Measurements from ENCODE around the gene AP5M1. TPM values are rescaled to one million over a fixed set of nuclear protein-coding genes. Genes with fewer than 3 reads are reported as not detected.

AP5M1 gene
- total and polyA plus RNA-seq, 9 donors, result 22.9 to 36.1 (median 32.1) TPM

DNA sequence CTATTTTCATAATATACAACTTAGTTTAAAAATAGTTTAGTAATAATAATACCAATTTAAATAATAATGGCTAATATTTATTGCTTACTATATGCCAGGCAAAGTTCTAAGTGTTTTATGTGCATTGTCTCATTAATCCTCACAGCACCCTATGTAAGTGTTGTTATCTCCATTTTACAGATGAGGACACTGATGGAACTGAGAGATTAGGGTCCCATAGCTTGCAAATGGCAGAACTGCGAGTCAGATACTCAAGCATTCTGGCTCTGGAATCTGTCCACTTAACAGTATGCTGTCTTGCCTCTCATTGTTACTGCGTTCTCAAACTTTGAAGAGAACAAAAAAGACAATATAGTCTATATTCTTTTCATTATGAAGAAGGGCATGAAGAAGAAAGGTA lies 19.0 kb downstream of the AP5M1 start:
- H3K4me3 ChIP-seq (ENCODE audit: low read length), result no peak overlapping the region

DNA sequence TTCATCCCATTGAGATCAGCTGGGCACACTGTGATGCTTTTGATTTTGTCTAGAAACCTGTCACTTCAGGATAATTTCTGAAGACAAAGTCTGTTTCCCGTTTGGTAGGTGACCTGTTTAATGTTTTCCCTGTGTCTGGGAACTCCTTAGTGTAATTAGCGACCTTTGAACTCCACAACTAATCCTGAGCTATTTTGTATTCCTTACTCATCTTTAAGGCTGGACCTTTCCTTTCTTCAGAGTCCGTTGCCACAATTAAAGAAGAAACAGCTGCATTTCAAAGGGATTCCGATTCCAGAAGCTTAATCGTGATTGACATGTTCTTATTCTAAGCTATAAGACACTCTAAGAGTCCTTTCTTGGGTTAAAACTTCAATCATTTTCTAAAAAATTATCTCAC lies 22.0 kb downstream of the AP5M1 start:
- H3K27ac ChIP-seq (ENCODE audit: low read length), result no peak overlapping the region
- 47% methylated on average over 2 of the region's 5 CpGs for WGBS (ENCODE audit: insufficient coverage)
- H3K9me3 ChIP-seq (replicated peaks; ENCODE audit: control insufficient read depth, low read depth, low read length), result no peaks in the 10 kb centered on the region
- no peaks in the 10 kb centered on the region for H3K4me1 ChIP-seq (ENCODE audit: control insufficient read depth, insufficient read depth, low read length)
- DNase-seq, result no peak
- no peaks in the 10 kb centered on the region for H3K27me3 ChIP-seq (ENCODE audit: control insufficient read depth, insufficient read depth, low read length)
- H3K4me3 ChIP-seq (ENCODE audit: low read length), result no peak overlapping the region
- H3K36me3 ChIP-seq (ENCODE audit: control insufficient read depth, insufficient read depth, low read length), result peaks cover 3% of the 10 kb centered on the region

More for the DNA sequence above, 19.0 kb downstream of the AP5M1 start:
- peaks cover 13% of the 10 kb centered on the region for H3K36me3 ChIP-seq (ENCODE audit: control insufficient read depth, insufficient read depth, low read length)
- no peaks in the 10 kb centered on the region for H3K9me3 ChIP-seq (replicated peaks; ENCODE audit: control insufficient read depth, low read depth, low read length)
- no peaks in the 10 kb centered on the region for H3K4me1 ChIP-seq (ENCODE audit: control insufficient read depth, insufficient read depth, low read length)
- no peak for DNase-seq
- no CpG with 5 or more reads among the region's 2 CpGs for WGBS (ENCODE audit: insufficient coverage)
- H3K27me3 ChIP-seq (ENCODE audit: control insufficient read depth, insufficient read depth, low read length), result no peaks in the 10 kb centered on the region
- H3K27ac ChIP-seq (ENCODE audit: low read length), result no peak overlapping the region

DNA sequence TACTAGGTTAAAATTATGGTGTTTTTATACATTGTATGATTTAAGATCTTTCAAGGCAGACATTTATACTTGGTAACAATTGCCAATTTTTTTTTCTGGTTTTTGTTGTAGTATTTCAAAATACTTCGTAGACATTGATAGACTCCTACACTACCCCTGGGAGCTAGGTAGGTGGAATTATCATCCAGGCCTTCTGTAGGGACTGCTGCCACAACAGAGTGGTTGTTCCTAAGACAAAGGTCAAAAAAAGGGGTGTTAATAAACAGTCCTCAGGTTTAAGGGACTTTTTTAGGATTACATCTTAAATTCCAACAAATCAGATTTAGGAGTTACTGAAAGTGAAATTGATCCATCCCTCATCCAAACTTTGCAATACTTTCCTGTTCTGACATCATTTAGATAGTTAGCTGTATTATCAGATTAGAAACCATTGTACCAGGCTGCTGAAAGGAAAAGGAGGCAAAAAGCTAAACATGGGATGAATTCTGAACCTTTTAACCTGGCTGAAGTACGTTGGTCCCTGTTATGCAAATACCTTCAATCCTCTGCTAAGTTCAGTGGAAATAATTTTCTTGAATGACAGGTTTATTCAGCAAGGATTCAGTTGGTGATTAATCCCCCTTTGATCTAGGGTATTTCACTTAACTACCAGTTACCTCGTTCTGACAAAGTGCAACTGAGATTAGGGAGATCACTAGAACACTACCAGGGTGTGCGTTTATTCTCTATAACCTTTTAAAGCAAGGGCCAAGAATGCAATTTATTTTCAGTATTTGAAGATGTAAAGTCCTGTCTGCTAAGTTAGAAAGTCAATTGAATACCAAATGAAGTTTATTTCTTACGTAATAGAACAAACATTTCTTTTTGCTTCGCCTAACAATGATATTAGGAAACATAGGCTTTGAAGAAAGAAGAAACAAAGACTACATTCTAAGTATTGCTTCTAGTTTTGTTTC lies 23.2 kb downstream of the AP5M1 start:
- no CpG with 5 or more reads among the region's 6 CpGs for WGBS (ENCODE audit: insufficient coverage)
- H3K36me3 ChIP-seq (ENCODE audit: control insufficient read depth, insufficient read depth, low read length), result peaks cover 3% of the 10 kb centered on the region
- H3K27ac ChIP-seq (ENCODE audit: low read length), result no peak overlapping the region
- no peaks in the 10 kb centered on the region for H3K27me3 ChIP-seq (ENCODE audit: control insufficient read depth, insufficient read depth, low read length)
- H3K9me3 ChIP-seq (replicated peaks; ENCODE audit: control insufficient read depth, low read depth, low read length), result no peaks in the 10 kb centered on the region
- no peak overlapping the region for H3K4me3 ChIP-seq (ENCODE audit: low read length)
- DNase-seq, result no peak
- no peaks in the 10 kb centered on the region for H3K4me1 ChIP-seq (ENCODE audit: control insufficient read depth, insufficient read depth, low read length)

DNA sequence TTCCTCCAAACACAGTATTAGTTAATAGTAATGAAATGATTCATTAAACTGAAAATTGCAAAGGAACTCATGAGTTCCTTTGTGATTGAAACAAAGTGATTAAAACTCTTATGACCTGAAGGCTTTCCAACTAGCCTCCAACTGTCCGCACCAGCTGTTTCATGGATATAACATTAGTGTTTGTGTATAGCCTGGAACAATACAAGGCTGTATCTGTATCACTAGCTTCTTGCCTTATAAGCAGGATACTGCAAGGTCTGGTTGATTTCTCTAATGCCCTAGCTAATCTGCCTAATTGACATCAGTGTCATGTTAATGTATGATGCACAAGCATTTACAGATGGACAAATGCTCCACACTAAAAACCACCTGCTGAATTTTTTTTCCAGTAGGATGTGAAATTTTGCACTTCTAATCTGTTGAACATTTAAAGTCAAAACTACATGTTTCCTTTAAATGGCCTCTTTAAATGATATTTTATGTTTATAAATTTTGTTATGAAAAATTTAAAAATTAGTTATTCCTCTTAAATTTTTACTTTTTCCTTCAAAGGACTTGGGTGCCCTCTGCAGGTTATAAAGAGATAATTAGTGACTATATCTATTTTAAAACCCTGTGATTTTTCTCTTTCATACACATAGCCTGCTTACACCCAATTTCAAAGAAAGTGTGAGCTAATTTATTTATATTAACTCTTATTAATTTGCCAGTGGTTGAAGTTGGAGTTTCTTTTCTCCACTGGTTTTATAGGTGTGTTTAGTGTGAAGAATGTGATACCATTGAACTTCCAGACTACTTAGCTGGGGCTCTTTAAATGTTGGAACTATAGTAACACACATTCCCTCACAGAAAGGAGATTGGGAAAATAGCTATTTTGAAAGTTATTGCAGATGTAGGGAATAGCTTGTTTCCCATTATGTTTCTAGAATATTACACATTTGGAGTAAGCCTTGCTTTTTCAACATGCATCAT lies 25.4 kb downstream of the AP5M1 start:
- no peak overlapping the region for H3K27ac ChIP-seq (ENCODE audit: low read length)

DNA sequence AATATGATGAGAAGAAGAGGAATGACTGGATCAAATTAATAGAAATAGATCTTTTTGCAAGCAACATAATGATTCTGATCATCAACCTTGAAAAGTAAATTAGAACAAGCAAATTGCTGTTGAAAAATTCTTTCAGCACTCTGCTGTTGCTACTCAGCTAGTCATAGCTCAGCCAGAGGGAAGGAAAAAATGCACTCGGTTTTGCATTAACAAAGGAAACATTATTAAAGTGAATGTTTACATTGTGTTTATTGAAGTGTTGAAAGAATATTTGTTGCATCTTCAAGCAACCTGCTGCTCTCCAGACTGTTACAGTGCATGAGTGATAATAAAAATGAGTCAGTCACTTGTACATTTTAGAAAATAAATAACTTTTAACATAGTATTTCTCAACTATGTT lies 26.5 kb downstream of the AP5M1 start:
- Histone ChIP-seq H3K9me3 (replicated peaks; ENCODE audit: control insufficient read depth, low read depth, low read length) (no peaks in the 10 kb centered on the region), H3K27me3 (ENCODE audit: control insufficient read depth, insufficient read depth, low read length) (no peaks in the 10 kb centered on the region), H3K36me3 (ENCODE audit: control insufficient read depth, insufficient read depth, low read length) (no peaks in the 10 kb centered on the region), H3K27ac (ENCODE audit: low read length) (no peak overlapping the region), H3K4me1 (ENCODE audit: control insufficient read depth, insufficient read depth, low read length) (no peaks in the 10 kb centered on the region), H3K4me3 (ENCODE audit: low read length) (no peak overlapping the region)
- no peak for DNase-seq
- WGBS (ENCODE audit: insufficient coverage), result no CpG with 5 or more reads among the region's 1 CpG

More for the DNA sequence above, 25.4 kb downstream of the AP5M1 start:
- no peaks in the 10 kb centered on the region for H3K9me3 ChIP-seq (replicated peaks; ENCODE audit: control insufficient read depth, low read depth, low read length)
- H3K27me3 ChIP-seq (ENCODE audit: control insufficient read depth, insufficient read depth, low read length), result no peaks in the 10 kb centered on the region
- no CpG with 5 or more reads among the region's 1 CpG for WGBS (ENCODE audit: insufficient coverage)
- no peaks in the 10 kb centered on the region for H3K36me3 ChIP-seq (ENCODE audit: control insufficient read depth, insufficient read depth, low read length)
- no peak overlapping the region for H3K4me3 ChIP-seq (ENCODE audit: low read length)
- peak; percentile 12 for DNase-seq
- H3K4me1 ChIP-seq (ENCODE audit: control insufficient read depth, insufficient read depth, low read length), result no peaks in the 10 kb centered on the region

DNA sequence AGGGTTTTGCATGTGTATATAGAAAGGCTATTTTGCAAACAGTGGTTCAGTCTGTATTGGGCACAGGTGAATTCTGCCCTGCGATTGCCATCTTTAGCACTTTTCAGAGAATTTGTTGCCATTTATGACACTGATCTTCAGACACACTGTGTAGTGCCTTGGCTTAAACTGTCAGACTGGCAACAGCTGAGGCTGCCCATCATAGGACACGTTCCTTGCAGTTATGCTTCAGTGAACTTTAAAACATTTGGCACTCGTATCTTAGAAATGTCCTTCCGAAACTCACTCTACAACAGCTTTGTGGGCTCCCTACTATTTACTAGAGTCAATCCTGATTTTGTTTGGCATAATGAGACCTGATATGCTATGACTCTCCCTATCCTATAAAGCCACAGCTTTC lies 29.1 kb downstream of the AP5M1 start:
- DNase-seq, result peak; percentile 46
- WGBS (ENCODE audit: insufficient coverage), result 78% methylated on average over 3 of the region's 4 CpGs

DNA sequence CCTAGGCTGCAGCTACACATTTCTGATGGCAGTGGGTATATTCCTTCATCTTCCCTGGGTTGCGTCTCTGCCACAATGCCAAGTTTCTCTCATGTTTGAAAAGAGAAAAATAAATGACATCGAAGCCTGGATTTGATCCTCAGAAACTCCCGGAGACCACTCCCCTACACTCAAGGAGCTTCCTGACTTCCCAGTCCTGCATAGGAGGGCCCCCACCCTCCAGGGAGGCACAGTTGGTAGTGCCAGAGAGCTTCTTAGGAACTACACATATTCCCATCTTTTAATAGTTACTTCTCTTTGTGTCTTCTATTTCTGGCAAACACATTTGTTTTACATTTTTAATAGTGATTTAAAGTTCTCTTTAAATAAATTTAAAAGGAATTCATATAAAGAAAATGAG lies 30.7 kb downstream of the AP5M1 start:
- 71% methylated on average over 3 of the region's 3 CpGs for WGBS (ENCODE audit: insufficient coverage)
- no peaks in the 10 kb centered on the region for H3K27me3 ChIP-seq (ENCODE audit: control insufficient read depth, insufficient read depth, low read length)
- H3K4me1 ChIP-seq (ENCODE audit: control insufficient read depth, insufficient read depth, low read length), result no peaks in the 10 kb centered on the region
- no peak overlapping the region for H3K27ac ChIP-seq (ENCODE audit: low read length)
- H3K36me3 ChIP-seq (ENCODE audit: control insufficient read depth, insufficient read depth, low read length), result no peaks in the 10 kb centered on the region
- no peak for DNase-seq
- no peak overlapping the region for H3K4me3 ChIP-seq (ENCODE audit: low read length)
- no peaks in the 10 kb centered on the region for H3K9me3 ChIP-seq (replicated peaks; ENCODE audit: control insufficient read depth, low read depth, low read length)

More for the DNA sequence above, 29.1 kb downstream of the AP5M1 start:
- Histone ChIP-seq H3K27ac (ENCODE audit: low read length) (peak overlapping the region; percentile 6), H3K4me1 (ENCODE audit: control insufficient read depth, insufficient read depth, low read length) (no peaks in the 10 kb centered on the region), H3K4me3 (ENCODE audit: low read length) (no peak overlapping the region), H3K36me3 (ENCODE audit: control insufficient read depth, insufficient read depth, low read length) (no peaks in the 10 kb centered on the region), H3K27me3 (ENCODE audit: control insufficient read depth, insufficient read depth, low read length) (no peaks in the 10 kb centered on the region), H3K9me3 (replicated peaks; ENCODE audit: control insufficient read depth, low read depth, low read length) (no peaks in the 10 kb centered on the region)

DNA sequence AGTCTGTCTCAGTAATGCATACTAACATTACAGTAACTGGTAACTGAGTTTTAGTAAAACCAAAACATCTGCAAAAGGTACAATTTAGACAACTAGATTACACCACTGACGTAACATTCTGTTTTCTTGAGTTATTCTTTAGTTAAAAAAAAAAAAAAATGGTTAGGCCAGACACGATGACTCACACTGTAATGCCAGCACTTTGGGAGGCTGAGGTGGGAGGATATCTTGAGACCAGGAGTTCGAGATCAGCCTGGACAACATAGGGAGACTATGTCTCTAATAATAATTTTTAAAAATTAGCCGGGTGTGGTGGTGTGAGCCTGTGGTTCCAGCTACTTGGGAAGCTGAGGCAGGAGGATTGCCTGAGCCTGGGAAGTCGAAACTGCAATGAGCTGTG lies 34.1 kb downstream of the AP5M1 start:
- no peak for DNase-seq
- H3K4me3 ChIP-seq (ENCODE audit: low read length), result no peak overlapping the region
- H3K4me1 ChIP-seq (ENCODE audit: control insufficient read depth, insufficient read depth, low read length), result no peaks in the 10 kb centered on the region
- H3K27me3 ChIP-seq (ENCODE audit: control insufficient read depth, insufficient read depth, low read length), result no peaks in the 10 kb centered on the region
- H3K9me3 ChIP-seq (replicated peaks; ENCODE audit: control insufficient read depth, low read depth, low read length), result no peaks in the 10 kb centered on the region
- no peaks in the 10 kb centered on the region for H3K36me3 ChIP-seq (ENCODE audit: control insufficient read depth, insufficient read depth, low read length)
- 77% methylated on average over 2 of the region's 5 CpGs for WGBS (ENCODE audit: insufficient coverage)
- no peak overlapping the region for H3K27ac ChIP-seq (ENCODE audit: low read length)

DNA sequence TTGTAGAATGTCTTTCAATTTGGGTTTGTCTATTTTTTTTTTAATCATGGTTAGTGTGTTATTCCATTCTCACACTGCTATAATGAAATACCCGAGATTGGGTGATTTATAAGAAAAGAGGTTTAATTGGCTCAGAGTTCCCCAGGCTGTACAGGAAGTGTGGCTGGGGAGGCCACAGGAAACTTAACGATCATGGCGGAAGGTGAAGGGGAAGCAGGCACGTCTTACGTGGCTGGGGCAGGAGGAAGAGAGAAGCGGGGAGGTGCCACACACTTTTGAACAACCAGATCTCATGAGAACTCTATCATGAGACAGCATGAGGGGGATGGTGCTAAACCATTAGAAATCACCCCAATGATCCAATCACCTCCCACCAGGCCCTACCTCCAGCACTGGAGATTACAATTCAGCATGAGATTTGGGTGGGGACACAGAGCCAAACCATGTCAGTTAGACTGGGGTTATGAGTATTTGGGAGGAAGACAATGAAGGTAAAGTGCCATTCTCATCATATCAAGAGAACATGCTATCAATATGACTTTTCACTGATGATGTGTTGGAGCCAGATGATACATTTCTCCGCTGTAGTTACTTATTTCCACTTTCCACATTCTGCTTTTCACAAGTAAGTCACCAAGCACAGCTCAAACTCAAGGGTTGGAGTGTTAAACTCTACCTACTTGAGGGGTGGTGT lies 45.8 kb downstream of the AP5M1 start:
- no CpG with 5 or more reads among the region's 7 CpGs for WGBS (ENCODE audit: insufficient coverage)
- H3K4me3 ChIP-seq (ENCODE audit: low read length), result no peak overlapping the region
- no peak for DNase-seq
- no peaks in the 10 kb centered on the region for H3K27me3 ChIP-seq (ENCODE audit: control insufficient read depth, insufficient read depth, low read length)
- no peak overlapping the region for H3K27ac ChIP-seq (ENCODE audit: low read length)
- H3K9me3 ChIP-seq (replicated peaks; ENCODE audit: control insufficient read depth, low read depth, low read length), result no peaks in the 10 kb centered on the region
- H3K36me3 ChIP-seq (ENCODE audit: control insufficient read depth, insufficient read depth, low read length), result no peaks in the 10 kb centered on the region
- no peaks in the 10 kb centered on the region for H3K4me1 ChIP-seq (ENCODE audit: control insufficient read depth, insufficient read depth, low read length)
